Measurements from ENCODE around the gene CEP192.

DNA sequence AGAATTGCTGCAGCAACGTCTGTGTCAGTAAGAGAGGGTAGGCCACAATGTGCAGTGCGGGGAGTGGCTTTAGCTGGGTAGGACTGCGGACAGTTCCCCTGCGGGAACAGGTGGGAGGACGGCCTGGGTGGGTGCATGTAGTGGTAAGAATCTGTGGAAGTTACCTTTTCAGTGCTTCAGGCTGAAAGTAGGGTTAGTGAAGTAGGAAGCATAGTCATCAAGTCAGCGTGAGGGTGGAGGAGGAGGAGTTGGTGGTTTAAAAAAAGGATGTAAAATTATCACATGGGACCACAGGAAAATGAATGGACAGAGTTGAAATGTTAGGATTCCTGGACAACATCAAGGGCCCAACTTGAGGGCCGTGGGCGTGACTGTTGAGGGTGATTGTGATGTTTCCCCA lies 13.2 kb downstream of the CEP192 start:
- TF ChIP-seq EP300 (IDR thresholded peaks at IDR 0.05; ENCODE audit: borderline replicate concordance) (no peak), TAF1 (IDR thresholded peaks at IDR 0.05; ENCODE audit: low read depth) (no peak), EGR1 (IDR thresholded peaks at IDR 0.05) (no peak), TCF12 (IDR thresholded peaks at IDR 0.05; ENCODE audit: low read depth) (no peak), CREB1 (IDR thresholded peaks at IDR 0.05; ENCODE audit: low read depth) (no peak), FOXM1 (IDR thresholded peaks at IDR 0.05; ENCODE audit: borderline replicate concordance, low read depth) (no peak), ZBTB7A (IDR thresholded peaks at IDR 0.05; ENCODE audit: low read depth) (no peak), RAD21 (IDR thresholded peaks at IDR 0.05; ENCODE audit: low read depth) (no peak), CEBPB (IDR thresholded peaks at IDR 0.05) (no peak), YY1 (IDR thresholded peaks at IDR 0.05; ENCODE audit: low read depth) (no peak)
- TF ChIP-seq, protein P1, sequence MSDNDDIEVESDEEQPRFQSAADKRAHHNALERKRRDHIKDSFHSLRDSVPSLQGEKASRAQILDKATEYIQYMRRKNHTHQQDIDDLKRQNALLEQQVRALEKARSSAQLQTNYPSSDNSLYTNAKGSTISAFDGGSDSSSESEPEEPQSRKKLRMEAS (IDR thresholded peaks at IDR 0.05) = no peak
- TF ChIP-seq, protein P2, sequence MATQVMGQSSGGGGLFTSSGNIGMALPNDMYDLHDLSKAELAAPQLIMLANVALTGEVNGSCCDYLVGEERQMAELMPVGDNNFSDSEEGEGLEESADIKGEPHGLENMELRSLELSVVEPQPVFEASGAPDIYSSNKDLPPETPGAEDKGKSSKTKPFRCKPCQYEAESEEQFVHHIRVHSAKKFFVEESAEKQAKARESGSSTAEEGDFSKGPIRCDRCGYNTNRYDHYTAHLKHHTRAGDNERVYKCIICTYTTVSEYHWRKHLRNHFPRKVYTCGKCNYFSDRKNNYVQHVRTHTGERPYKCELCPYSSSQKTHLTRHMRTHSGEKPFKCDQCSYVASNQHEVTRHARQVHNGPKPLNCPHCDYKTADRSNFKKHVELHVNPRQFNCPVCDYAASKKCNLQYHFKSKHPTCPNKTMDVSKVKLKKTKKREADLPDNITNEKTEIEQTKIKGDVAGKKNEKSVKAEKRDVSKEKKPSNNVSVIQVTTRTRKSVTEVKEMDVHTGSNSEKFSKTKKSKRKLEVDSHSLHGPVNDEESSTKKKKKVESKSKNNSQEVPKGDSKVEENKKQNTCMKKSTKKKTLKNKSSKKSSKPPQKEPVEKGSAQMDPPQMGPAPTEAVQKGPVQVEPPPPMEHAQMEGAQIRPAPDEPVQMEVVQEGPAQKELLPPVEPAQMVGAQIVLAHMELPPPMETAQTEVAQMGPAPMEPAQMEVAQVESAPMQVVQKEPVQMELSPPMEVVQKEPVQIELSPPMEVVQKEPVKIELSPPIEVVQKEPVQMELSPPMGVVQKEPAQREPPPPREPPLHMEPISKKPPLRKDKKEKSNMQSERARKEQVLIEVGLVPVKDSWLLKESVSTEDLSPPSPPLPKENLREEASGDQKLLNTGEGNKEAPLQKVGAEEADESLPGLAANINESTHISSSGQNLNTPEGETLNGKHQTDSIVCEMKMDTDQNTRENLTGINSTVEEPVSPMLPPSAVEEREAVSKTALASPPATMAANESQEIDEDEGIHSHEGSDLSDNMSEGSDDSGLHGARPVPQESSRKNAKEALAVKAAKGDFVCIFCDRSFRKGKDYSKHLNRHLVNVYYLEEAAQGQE (IDR thresholded peaks at IDR 0.05; ENCODE audit: low read depth) = no peak
